IMR-90 (cell line): ENCODE measurements around the gene TMEM38B. TPM values are rescaled to one million over a fixed set of nuclear protein-coding genes. Genes with fewer than 3 reads are reported as not detected.

Source experiments
- ATAC-seq: fragments of 200-7000 bp; cut with Tn5 transposase; 2 replicates; pipeline ENCODE4 v1.9.1; 2020; ENCODE audit warnings: low read depth, mild to moderate bottlenecking, moderate library complexity
- BruUV-seq: library from RNA; stranded (reverse); fragments of 400-500 nt; replicated peaks from 2 replicates; lab custom pipeline; 2021; lab: Mats Ljungman, UMichigan
- CTCF ChIA-PET: fragments of 300-600 bp; formaldehyde crosslinking; extraction: SDS; loops from one replicate; lab custom pipeline; 2021; ENCODE audit warnings: antibody characterized with exemption; lab: Yijun Ruan, JAX
- POLR2A ChIA-PET: fragments of 300-600 bp; sonication (Branson Sonifier 250); formaldehyde crosslinking; loops from one replicate; lab custom pipeline; 2022; ENCODE audit warnings: antibody characterized with exemption; ENCODE audit not compliant: unreplicated experiment; lab: Charles Lee
- DNase-seq: peaks from one replicate; pipeline ENCODE4 v3.0.0; 2013
- H2AFZ ChIP-seq: replicated peaks from 2 replicates; pipeline ENCODE3; 2013; ENCODE audit warnings: low read length, mild to moderate bottlenecking; ENCODE audit not compliant: poor library complexity
- H2AK5ac ChIP-seq: 2 replicates; pipeline ENCODE4 v1.6.1; 2013; ENCODE audit warnings: low read depth, low read length, inconsistent platforms
- H2AK9ac ChIP-seq: replicated peaks from 2 replicates; pipeline ENCODE3; 2013; ENCODE audit warnings: mild to moderate bottlenecking, low read depth, low read length, moderate library complexity; ENCODE audit not compliant: poor library complexity
- H2BK120ac ChIP-seq: 2 replicates; pipeline ENCODE4 v1.6.1; 2013; ENCODE audit warnings: low read depth, low read length, inconsistent platforms
- H2BK15ac ChIP-seq: 3 replicates; pipeline ENCODE4 v1.6.1; 2013; ENCODE audit warnings: low read depth, low read length, inconsistent platforms
- H2BK20ac ChIP-seq: 2 replicates; pipeline ENCODE4 v1.6.1; 2013; ENCODE audit warnings: low read depth, mild to moderate bottlenecking, inconsistent platforms, low read length, moderate library complexity
- H2BK5ac ChIP-seq: 2 replicates; pipeline ENCODE4 v1.6.1; 2013; ENCODE audit warnings: mild to moderate bottlenecking, low read depth, low read length, inconsistent platforms; ENCODE audit not compliant: poor library complexity, severe bottlenecking
- H3K14ac ChIP-seq: replicated peaks from 2 replicates; pipeline ENCODE4 v1.6.1; 2013; ENCODE audit warnings: low read depth, low read length, inconsistent platforms
- H3K18ac ChIP-seq: 2 replicates; pipeline ENCODE4 v1.6.1; 2013; ENCODE audit warnings: low read depth, low read length, control low read depth
- H3K23ac ChIP-seq: 2 replicates; pipeline ENCODE4 v1.6.1; 2013; ENCODE audit warnings: low read depth, low read length, inconsistent platforms
- H3K27ac ChIP-seq: 2 replicates; pipeline ENCODE4 v1.5.1; 2013; ENCODE audit warnings: mild to moderate bottlenecking, control low read depth, low read length; ENCODE audit not compliant: insufficient read depth
- H3K27me3 ChIP-seq: 2 replicates; pipeline ENCODE4 v1.6.1; 2013; ENCODE audit warnings: low read length; ENCODE audit not compliant: control insufficient read depth, insufficient read depth
- H3K36me3 ChIP-seq: 2 replicates; pipeline ENCODE4 v1.6.1; 2013; ENCODE audit warnings: low read length, mixed read lengths; ENCODE audit not compliant: control insufficient read depth, insufficient read depth
- H3K4ac ChIP-seq: 2 replicates; pipeline ENCODE4 v1.6.1; 2013; ENCODE audit warnings: low read depth, low read length, inconsistent platforms
- H3K4me1 ChIP-seq: 2 replicates; pipeline ENCODE4 v1.6.1; 2013; ENCODE audit warnings: low read length, mixed read lengths; ENCODE audit not compliant: control insufficient read depth, insufficient read depth
- H3K4me2 ChIP-seq: 2 replicates; pipeline ENCODE4 v1.6.1; 2013; ENCODE audit warnings: low read depth, mild to moderate bottlenecking, control low read depth, low read length, moderate library complexity
- H3K4me3 ChIP-seq: 2 replicates; pipeline ENCODE4 v1.5.1; 2013; ENCODE audit warnings: low read depth, mild to moderate bottlenecking, control low read depth, low read length, moderate library complexity; ENCODE audit not compliant: insufficient read depth
- H3K56ac ChIP-seq: 2 replicates; pipeline ENCODE4 v1.6.1; 2013; ENCODE audit warnings: low read length, inconsistent platforms; ENCODE audit not compliant: insufficient read depth; ENCODE audit errors: extremely low read depth
- H3K79me1 ChIP-seq, 2 experiments: 2 replicates each; pipeline ENCODE4 v1.6.1; 2013; ENCODE audit warnings: low read length in 2 of 2, inconsistent platforms in 1 of 2, low read depth in 1 of 2
- H3K9ac ChIP-seq: 2 replicates; pipeline ENCODE4 v1.6.1; 2013; ENCODE audit warnings: low read depth, low read length, control low read depth
- H3K9me1 ChIP-seq: 2 replicates; pipeline ENCODE4 v1.6.1; 2013; ENCODE audit warnings: low read length, inconsistent platforms; ENCODE audit not compliant: insufficient read depth
- H3K9me3 ChIP-seq: 2 replicates; pipeline ENCODE4 v1.6.1; 2013; ENCODE audit warnings: low read length; ENCODE audit not compliant: control insufficient read depth, insufficient read depth
- H4K20me1 ChIP-seq: 2 replicates; pipeline ENCODE4 v1.6.1; 2013; ENCODE audit warnings: low read length, inconsistent platforms; ENCODE audit not compliant: insufficient read depth
- H4K5ac ChIP-seq: 2 replicates; pipeline ENCODE4 v1.6.1; 2013; ENCODE audit warnings: mild to moderate bottlenecking, low read depth, low read length, control low read depth
- H4K8ac ChIP-seq, 2 experiments: 2 replicates each; pipeline ENCODE4 v1.6.1; 2013; ENCODE audit warnings: low read depth in 2 of 2, low read length in 2 of 2, control low read depth in 1 of 2, inconsistent platforms in 1 of 2
- H4K91ac ChIP-seq: 2 replicates; pipeline ENCODE4 v1.6.1; 2013; ENCODE audit warnings: low read depth, low read length, inconsistent platforms; ENCODE audit not compliant: insufficient read depth
- BHLHE40 ChIP-seq: fragments of 150-350 bp; IDR thresholded peaks from 2 replicates; pipeline ENCODE4 v1.6.1; 2016; ENCODE audit warnings: mild to moderate bottlenecking, low read depth, low read length
- CEBPB ChIP-seq: IDR thresholded peaks from 2 replicates; pipeline ENCODE4 v1.6.1; 2012; ENCODE audit warnings: low read depth, low read length, improper control_type of control experiment
- FOS ChIP-seq: fragments of 150-350 bp; IDR thresholded peaks from 2 replicates; pipeline ENCODE4 v1.6.1; 2016; ENCODE audit warnings: low read depth, low read length
- MAZ ChIP-seq: IDR thresholded peaks from 2 replicates; pipeline ENCODE4 v1.6.1; 2012; ENCODE audit warnings: low read depth, mild to moderate bottlenecking, low read length, improper control_type of control experiment, moderate library complexity, borderline replicate concordance
- MXI1 ChIP-seq: IDR thresholded peaks from 2 replicates; pipeline ENCODE4 v1.6.1; 2012; ENCODE audit warnings: low read depth, mild to moderate bottlenecking, low read length, moderate library complexity, borderline replicate concordance
- NFE2L2 ChIP-seq: fragments of 150-350 bp; IDR thresholded peaks from 2 replicates; pipeline ENCODE4 v1.6.1; 2016; ENCODE audit warnings: low read depth, mild to moderate bottlenecking, low read length
- POLR2A ChIP-seq: IDR thresholded peaks from 2 replicates; pipeline ENCODE4 v1.6.1; 2012; ENCODE audit warnings: mild to moderate bottlenecking, low read depth, low read length
- RCOR1 ChIP-seq: IDR thresholded peaks from 2 replicates; pipeline ENCODE4 v1.6.1; 2012; ENCODE audit warnings: mild to moderate bottlenecking, low read length, improper control_type of control experiment; ENCODE audit not compliant: insufficient replicate concordance
- RFX5 ChIP-seq: IDR thresholded peaks from 2 replicates; pipeline ENCODE4 v1.8.0; 2012; ENCODE audit warnings: low read depth, mild to moderate bottlenecking, low read length, moderate library complexity
- SMC3 ChIP-seq: fragments of 150-350 bp; IDR thresholded peaks from 2 replicates; pipeline ENCODE4 v1.6.1; 2016; ENCODE audit warnings: low read depth, mild to moderate bottlenecking, antibody characterized with exemption, low read length, moderate library complexity
- WGBS, 2 experiments: methylation state at CpG; one replicate each; pipeline versions ENCODE4 v1.1.5 to v1.1.7; 2013; ENCODE audit warnings: missing lambda C conversion rate in 2 of 2; ENCODE audit not compliant: insufficient read length in 1 of 2; ENCODE audit errors: extremely low coverage in 2 of 2; 5-methylcytosine and 5-hydroxymethylcytosine counted together
- dilution Hi-C: fragments of 300-500 bp; cut with HindIII; formaldehyde crosslinking; loops from one replicate; pipeline ENCODE4 v1.14.3; 2018; ENCODE audit warnings: low sequenced_read_pairs; ENCODE audit not compliant: unreplicated experiment
- in situ Hi-C: fragments of 300-500 bp; cut with MboI; formaldehyde crosslinking; loops from 3 replicates; pipeline ENCODE4 v1.14.3; 2019; ENCODE audit warnings: low sequenced_read_pairs, inconsistent platforms, mixed read lengths
- intact Hi-C: fragments of 100-400 bp; cut with micrococcal nuclease; formaldehyde crosslinking; loops from 2 replicates; pipeline ENCODE4 v1.10.0; 2022
- polyA plus RNA-seq, 3 experiments: library from polyadenylated mRNA; depleted of rRNA; stranded (reverse); fragments of >200 nt; gene quantifications; 2 replicates each; pipeline ENCODE4 v1.2.3, GENCODE V29; 2012; ENCODE audit warnings: low replicate concordance in 1 of 3
- total RNA-seq: library from RNA; depleted of rRNA; stranded (reverse); fragments of >200 nt; gene quantifications from 2 replicates; pipeline ENCODE4 v1.2.3, GENCODE V29; 2012
- TF ChIP-seq, protein P1 (sequence below): conservative IDR thresholded peaks from 2 replicates; pipeline ENCODE4 v1.5.1; 2012; ENCODE audit warnings: mild to moderate bottlenecking, low read depth, low read length, improper control_type of control experiment
- TF ChIP-seq, protein P2 (sequence below): fragments of 150-350 bp; IDR thresholded peaks from 2 replicates; pipeline ENCODE4 v1.6.1; 2017; ENCODE audit warnings: mild to moderate bottlenecking, antibody characterized with exemption, low read length, low read depth

Gene TMEM38B
- total and polyA plus RNA-seq, 2 of the 4 experiments (the other 2 are of a cell fraction): 3.3 to 11.5 TPM

- H3K4me3 ChIP-seq: no peak overlapping the region
- TF ChIP-seq SMC3: no peak
- TF ChIP-seq FOS: no peak
- TF ChIP-seq CEBPB: no peak
- no peak for TF ChIP-seq NFE2L2
- TF ChIP-seq MXI1: no peak
- TF ChIP-seq BHLHE40: no peak
- no peak for TF ChIP-seq RFX5
- TF ChIP-seq POLR2A: no peak
- TF ChIP-seq, protein P1, sequence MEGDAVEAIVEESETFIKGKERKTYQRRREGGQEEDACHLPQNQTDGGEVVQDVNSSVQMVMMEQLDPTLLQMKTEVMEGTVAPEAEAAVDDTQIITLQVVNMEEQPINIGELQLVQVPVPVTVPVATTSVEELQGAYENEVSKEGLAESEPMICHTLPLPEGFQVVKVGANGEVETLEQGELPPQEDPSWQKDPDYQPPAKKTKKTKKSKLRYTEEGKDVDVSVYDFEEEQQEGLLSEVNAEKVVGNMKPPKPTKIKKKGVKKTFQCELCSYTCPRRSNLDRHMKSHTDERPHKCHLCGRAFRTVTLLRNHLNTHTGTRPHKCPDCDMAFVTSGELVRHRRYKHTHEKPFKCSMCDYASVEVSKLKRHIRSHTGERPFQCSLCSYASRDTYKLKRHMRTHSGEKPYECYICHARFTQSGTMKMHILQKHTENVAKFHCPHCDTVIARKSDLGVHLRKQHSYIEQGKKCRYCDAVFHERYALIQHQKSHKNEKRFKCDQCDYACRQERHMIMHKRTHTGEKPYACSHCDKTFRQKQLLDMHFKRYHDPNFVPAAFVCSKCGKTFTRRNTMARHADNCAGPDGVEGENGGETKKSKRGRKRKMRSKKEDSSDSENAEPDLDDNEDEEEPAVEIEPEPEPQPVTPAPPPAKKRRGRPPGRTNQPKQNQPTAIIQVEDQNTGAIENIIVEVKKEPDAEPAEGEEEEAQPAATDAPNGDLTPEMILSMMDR: no peak
- no peak for TF ChIP-seq MAZ
- no peak for TF ChIP-seq RCOR1
- TF ChIP-seq, protein P2, sequence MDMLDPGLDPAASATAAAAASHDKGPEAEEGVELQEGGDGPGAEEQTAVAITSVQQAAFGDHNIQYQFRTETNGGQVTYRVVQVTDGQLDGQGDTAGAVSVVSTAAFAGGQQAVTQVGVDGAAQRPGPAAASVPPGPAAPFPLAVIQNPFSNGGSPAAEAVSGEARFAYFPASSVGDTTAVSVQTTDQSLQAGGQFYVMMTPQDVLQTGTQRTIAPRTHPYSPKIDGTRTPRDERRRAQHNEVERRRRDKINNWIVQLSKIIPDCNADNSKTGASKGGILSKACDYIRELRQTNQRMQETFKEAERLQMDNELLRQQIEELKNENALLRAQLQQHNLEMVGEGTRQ: no peak
- H4K5ac ChIP-seq: no peak overlapping the region
- H3K4me2 ChIP-seq: no peak overlapping the region
- H3K27ac ChIP-seq: no peak overlapping the region
- H3K9ac ChIP-seq: no peak overlapping the region
- CTCF ChIA-PET: interaction anchor here (1.5 kb wide), 1 partner anchor 19 kb away, joined by 3 read pairs; no protein-coding TSS in a partner anchor
- BruUV-seq: no TSS peak
- H2AK9ac ChIP-seq: no peak overlapping the region
- in situ Hi-C loops (no loop called here), intact Hi-C loops (no loop called here), dilution Hi-C loops (no loop called here)
- no peaks in the 10 kb centered on the region for H3K9me1 ChIP-seq
- no peaks in the 10 kb centered on the region for H3K36me3 ChIP-seq
- WGBS, 2 experiments: 100% methylated on average over 1 of the region's 4 CpGs; no CpG with 5 or more reads in 1 of the 2 experiments
- peaks cover 6% of the 10 kb centered on the region for H3K9me3 ChIP-seq
- no peak overlapping the region for H2AFZ ChIP-seq
- H3K79me1 ChIP-seq: no peaks in the 10 kb centered on the region
- H4K91ac ChIP-seq: no peak overlapping the region
- no peak overlapping the region for H3K18ac ChIP-seq
- H3K4me1 ChIP-seq: no peaks in the 10 kb centered on the region
- H4K8ac ChIP-seq: no peak overlapping the region
- no peak overlapping the region for H3K23ac ChIP-seq
- no peak overlapping the region for H3K4ac ChIP-seq
- ATAC-seq (no peak), DNase-seq (no peak)
- H4K20me1 ChIP-seq: no peaks in the 10 kb centered on the region
- H2AK5ac ChIP-seq: no peak overlapping the region
- H2BK20ac ChIP-seq: no peak overlapping the region
- H2BK15ac ChIP-seq: no peak overlapping the region
- H2BK5ac ChIP-seq: no peak overlapping the region
- POLR2A ChIA-PET: no interaction called here
- no peak overlapping the region for H2BK120ac ChIP-seq
- no peak overlapping the region for H3K56ac ChIP-seq
- H3K27me3 ChIP-seq: no peaks in the 10 kb centered on the region
- H3K14ac ChIP-seq: no peak overlapping the region
These were observed 42.9 kb downstream of the TMEM38B start for GRCh38 chr9:105737205-105737604.
